Mesothelial cell of epicardium (in vitro differentiated cells): ENCODE results near the gene AGAP3. TPM values are rescaled to one million over a fixed set of nuclear protein-coding genes. Genes with fewer than 3 reads are reported as not detected.
A peak's percentile ranks its signal among the peaks of the same experiment; 100 is the strongest.

Experiments
- DNase-seq, 2 experiments: peaks; one replicate each; pipeline ENCODE4 v3.0.0; 2021; ENCODE audit warnings: low spot score in 2 of 2; ENCODE audit not compliant: unreplicated experiment in 2 of 2
- H3K27ac Mint-ChIP-seq: 2 replicates; pipeline ENCODE4 v1.8.0; 2021; ENCODE audit warnings: mixed read lengths
- H3K27me3 Mint-ChIP-seq: 2 replicates; pipeline ENCODE4 v1.8.0; 2021; ENCODE audit warnings: low read depth, mixed read lengths
- H3K36me3 Mint-ChIP-seq: 2 replicates; pipeline ENCODE4 v1.8.0; 2021; ENCODE audit warnings: mixed read lengths
- H3K4me1 Mint-ChIP-seq: 2 replicates; pipeline ENCODE4 v1.8.0; 2021; ENCODE audit warnings: mixed read lengths
- H3K4me3 Mint-ChIP-seq: 2 replicates; pipeline ENCODE4 v1.8.0; 2021; ENCODE audit warnings: mild to moderate bottlenecking, moderate library complexity, mixed read lengths
- H3K9me3 Mint-ChIP-seq: 2 replicates; pipeline ENCODE4 v1.8.0; 2021; ENCODE audit warnings: mixed read lengths
- total RNA-seq: library from RNA; stranded (reverse); gene quantifications from 3 replicates; pipeline ENCODE4 v1.2.1, GENCODE V29; 2021
- TF ChIP-seq, protein P1 (sequence below): fragments of 200-600 bp; sonication (generic); IDR thresholded peaks from one replicate; pipeline ENCODE4 v1.5.0; 2021; ENCODE audit warnings: antibody characterized with exemption; ENCODE audit not compliant: unreplicated experiment

AGAP3 gene
- total RNA-seq, 1 donor from 2014 or later: 134 TPM

DNA sequence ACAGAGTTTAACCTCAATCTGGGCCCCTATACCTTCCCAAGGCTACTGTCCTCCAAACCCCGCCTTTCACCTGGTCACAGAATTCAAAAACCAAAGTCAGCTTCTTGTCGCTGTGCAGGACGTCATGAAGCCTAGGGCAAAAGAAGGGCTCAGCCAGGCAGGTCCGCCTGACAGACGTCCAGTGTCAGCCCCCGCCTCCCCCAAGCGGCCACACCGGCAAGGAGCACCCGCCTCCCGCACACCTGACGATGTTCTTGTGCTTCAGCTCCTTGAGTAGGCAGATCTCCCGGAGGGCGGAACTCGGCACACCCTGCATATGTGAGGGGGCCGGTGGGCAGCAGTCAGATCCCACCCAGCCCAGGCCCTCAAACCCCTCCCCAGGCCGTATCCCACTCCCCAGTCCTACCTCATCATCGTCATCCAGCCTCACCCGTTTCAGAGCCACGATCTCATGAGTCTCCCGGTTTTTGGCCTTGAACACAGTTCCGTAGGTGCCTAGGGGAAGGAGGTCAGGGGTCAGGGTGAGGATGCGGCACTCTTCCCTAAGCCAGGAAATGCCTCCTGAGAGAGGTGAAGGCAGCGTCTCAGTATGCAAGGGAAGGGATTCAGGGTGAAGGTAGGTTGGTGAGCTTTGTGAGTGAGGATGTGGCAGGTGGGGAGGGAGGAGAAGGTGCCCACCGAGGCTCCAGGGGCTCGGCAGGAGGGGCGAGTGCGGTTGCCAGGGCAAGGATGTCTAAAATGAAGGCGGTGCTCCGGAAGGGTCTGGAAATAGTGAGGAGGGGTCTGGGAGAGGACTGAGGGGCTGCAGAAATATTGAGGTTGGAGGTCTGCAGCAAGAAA lies 29.4 kb upstream of the AGAP3 start:
- no peak for DNase-seq
- Mint-ChIP-seq H3K4me3 (peak overlapping the region; percentile 79), H3K4me1 (peaks cover 42% of the 10 kb centered on the region), H3K27me3 (peaks cover 4% of the 10 kb centered on the region), H3K27ac (peak overlapping the region; percentile 98), H3K9me3 (no peaks in the 10 kb centered on the region), H3K36me3 (peaks cover 9% of the 10 kb centered on the region)
- TF ChIP-seq, protein P1, sequence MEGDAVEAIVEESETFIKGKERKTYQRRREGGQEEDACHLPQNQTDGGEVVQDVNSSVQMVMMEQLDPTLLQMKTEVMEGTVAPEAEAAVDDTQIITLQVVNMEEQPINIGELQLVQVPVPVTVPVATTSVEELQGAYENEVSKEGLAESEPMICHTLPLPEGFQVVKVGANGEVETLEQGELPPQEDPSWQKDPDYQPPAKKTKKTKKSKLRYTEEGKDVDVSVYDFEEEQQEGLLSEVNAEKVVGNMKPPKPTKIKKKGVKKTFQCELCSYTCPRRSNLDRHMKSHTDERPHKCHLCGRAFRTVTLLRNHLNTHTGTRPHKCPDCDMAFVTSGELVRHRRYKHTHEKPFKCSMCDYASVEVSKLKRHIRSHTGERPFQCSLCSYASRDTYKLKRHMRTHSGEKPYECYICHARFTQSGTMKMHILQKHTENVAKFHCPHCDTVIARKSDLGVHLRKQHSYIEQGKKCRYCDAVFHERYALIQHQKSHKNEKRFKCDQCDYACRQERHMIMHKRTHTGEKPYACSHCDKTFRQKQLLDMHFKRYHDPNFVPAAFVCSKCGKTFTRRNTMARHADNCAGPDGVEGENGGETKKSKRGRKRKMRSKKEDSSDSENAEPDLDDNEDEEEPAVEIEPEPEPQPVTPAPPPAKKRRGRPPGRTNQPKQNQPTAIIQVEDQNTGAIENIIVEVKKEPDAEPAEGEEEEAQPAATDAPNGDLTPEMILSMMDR: no peak

DNA sequence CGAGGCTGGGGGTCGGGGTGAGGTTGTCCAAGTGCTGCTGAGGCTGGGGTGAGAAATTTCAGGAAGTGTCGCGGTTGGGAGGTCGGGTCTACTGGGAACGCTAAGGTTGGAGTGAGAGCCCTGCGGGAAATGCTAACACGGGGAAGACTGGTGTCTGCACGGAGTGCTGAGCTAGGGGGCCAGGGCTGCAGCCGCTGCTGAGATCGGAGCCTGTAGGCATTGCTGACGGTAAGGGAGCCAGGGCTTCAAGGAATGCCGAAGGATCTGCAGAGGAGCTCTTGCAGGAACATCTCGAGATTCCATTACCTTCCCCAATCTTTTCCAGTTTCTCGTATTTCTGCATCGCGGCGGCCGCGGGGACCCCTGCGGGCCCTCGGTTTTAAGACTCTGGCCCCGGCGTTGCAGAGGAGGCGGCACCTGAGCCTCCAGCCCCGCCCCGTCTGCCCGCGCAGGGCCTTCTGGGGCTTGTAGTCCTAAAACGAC lies 28.7 kb upstream of the AGAP3 start, which contains the start of gene CDK5:
Gene CDK5, minus strand, starts transcription at position 392 of the 483 bp plus-strand sequence. Its CDS starts 49 bp downstream, at position 343.
- Mint-ChIP-seq H3K9me3 (no peaks in the 10 kb centered on the region), H3K27ac (peak within 1 kb of the TSS; percentile 98), H3K4me3 (peak within 1 kb of the TSS; percentile 79), H3K27me3 (peaks cover 2% of the 10 kb centered on the region), H3K4me1 (peaks cover 47% of the 10 kb centered on the region), H3K36me3 (peaks cover 8% of the 10 kb centered on the region)
- no peak for DNase-seq
- TF ChIP-seq, protein P1: no peak

DNA sequence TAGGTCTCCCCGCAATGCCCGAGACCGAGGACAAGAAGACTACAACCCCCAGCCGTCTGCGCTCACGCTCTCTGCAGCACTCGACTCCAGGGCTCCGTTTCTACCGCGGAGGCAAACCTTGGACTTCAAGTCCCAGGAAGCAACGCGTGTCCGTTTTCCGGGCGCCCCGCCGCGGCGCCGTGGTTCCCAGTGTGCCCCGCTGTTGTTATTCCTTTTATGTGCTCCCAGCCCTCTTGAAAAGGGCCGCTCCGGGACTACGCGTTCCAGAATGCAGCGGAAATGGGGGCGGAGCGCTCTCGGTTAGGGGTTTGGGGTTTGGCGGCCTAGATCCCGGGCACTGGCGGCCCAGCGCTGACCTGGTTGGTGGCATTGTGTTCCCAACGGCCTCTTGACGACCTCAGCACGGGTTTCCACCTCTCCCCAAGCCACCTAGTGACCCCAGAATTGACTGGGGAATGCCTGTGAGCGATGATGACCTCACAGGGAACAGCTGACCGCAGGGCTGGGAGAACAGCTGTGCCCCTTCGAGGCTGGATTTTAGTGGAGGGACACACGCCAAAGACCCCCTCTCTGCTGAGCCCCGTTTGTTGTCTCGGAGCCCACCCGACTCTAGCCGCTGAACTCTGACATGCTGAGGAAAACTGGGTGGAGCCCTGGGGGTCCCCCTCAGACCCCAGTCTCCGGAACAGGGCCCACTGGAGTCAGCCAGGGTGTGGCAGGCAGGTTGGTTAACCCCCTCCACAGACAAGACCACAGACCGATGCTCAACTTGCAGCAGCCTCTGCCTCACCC lies 28.1 kb upstream of the AGAP3 start:
- Mint-ChIP-seq H3K27ac (peak overlapping the region; percentile 98), H3K36me3 (peaks cover 4% of the 10 kb centered on the region)

DNA sequence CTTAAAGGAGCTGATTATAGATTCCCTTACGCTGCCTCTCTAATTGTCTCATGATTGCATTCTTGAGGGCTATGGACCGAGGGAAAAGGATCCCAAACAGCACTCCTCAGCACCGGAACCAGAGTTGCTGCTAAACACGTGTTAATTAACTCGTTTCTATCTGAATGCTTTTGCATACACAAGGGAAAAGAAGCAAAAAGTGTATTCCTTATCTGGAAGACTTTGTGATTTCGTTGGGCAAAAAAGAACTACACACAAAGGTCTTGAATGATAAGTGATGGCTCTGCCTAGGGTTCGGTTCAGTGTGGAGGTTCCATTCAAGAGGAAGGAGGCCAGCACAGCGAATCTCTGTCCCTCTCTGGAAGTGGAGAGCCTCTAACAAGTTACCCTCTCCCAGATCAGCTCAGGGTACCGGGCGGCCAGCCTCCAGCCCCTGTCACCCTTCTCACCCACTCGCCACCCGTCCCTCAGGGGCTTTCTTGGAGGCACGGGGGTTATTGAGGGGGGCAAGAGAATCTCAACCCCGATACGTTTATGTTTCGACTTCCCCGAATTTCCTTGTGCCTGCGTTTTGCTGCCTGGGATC lies 27.4 kb upstream of the AGAP3 start:
- no peaks in the 10 kb centered on the region for H3K27me3 Mint-ChIP-seq
- peaks cover 54% of the 10 kb centered on the region for H3K4me1 Mint-ChIP-seq
- no peak for DNase-seq
- TF ChIP-seq, protein P1: no peak
- peak overlapping the region; percentile 79 for H3K4me3 Mint-ChIP-seq
- H3K36me3 Mint-ChIP-seq: peaks cover 4% of the 10 kb centered on the region
- no peaks in the 10 kb centered on the region for H3K9me3 Mint-ChIP-seq
- peak overlapping the region; percentile 98 for H3K27ac Mint-ChIP-seq

More for the DNA sequence above, 28.1 kb upstream of the AGAP3 start:
- peak; percentile 90 to 95 for DNase-seq
- no peaks in the 10 kb centered on the region for H3K9me3 Mint-ChIP-seq
- H3K4me1 Mint-ChIP-seq: peaks cover 51% of the 10 kb centered on the region
- H3K27me3 Mint-ChIP-seq: no peaks in the 10 kb centered on the region
- peak overlapping the region; percentile 79 for H3K4me3 Mint-ChIP-seq
- TF ChIP-seq, protein P1: no peak

DNA sequence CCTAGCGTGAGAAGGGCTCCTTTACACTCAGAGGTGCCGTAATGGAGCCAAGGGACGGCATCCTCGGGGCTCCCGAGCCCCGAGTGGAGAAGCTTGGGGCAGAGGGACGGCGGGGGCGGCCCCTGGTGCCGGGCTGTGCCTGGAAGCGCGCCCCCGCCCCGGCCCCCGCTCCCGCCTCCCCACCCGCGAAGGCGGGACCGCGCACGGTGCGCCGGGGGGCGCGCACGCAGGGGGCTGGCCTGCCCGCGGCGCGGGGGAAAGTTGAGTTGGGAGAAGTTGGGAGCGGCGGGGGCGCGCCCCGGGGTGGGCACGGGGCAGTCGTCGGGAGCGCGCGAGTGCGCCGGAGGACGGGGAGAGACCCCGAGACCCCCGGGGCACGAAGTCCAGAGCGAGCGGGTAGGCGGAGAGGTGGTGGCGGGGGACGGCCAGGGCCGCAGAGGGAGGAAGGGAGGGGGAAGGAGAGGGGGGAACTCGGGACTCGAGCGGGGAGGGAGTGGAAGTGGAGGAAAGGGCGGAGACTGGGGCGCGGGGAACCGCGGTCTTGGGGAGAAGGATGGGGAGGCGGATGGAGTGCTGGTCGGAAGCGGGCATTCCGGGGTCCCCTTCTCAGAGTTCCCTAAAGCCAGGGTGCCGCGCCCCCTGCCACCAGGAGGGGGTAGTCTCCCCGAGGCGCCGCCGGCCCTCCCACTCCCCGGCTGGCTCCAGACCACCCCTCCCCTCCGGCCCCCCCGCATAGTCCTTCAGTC lies 26.7 kb upstream of the AGAP3 start, which contains the start of gene SLC4A2:
Gene SLC4A2, plus strand, starts transcription at position 223 of the 746 bp plus-strand sequence. CDS start 2,399 bp downstream, outside the sequence.
- peak within 1 kb of the TSS; percentile 84 for H3K4me3 Mint-ChIP-seq
- peak within 1 kb of the TSS; percentile 98 for H3K27ac Mint-ChIP-seq
- DNase-seq: peak; percentile 52 to 80
- H3K9me3 Mint-ChIP-seq: no peaks in the 10 kb centered on the region
- TF ChIP-seq, protein P1: peak; percentile 68
- no peaks in the 10 kb centered on the region for H3K27me3 Mint-ChIP-seq
- peaks cover 54% of the 10 kb centered on the region for H3K4me1 Mint-ChIP-seq
- peaks cover 3% of the 10 kb centered on the region for H3K36me3 Mint-ChIP-seq
